HG02840 (cell line): ENCODE measurements around the gene CAMTA1.

ENCODE experiments used
- ATAC-seq: cut with Tn5 transposase; IDR thresholded peaks from one replicate; pipeline ENCODE4 v1.9.1; 2021; ENCODE audit warnings: mild to moderate bottlenecking, moderate library complexity, moderate number of reproducible peaks; ENCODE audit not compliant: unreplicated experiment, low FRiP score

The CAMTA1 gene

GRCh38 chr1:6991266-6991665 is 206.0 kb downstream of the CAMTA1 start:
- no peak for ATAC-seq

- no peak for ATAC-seq
Measured at GRCh38 chr1:6995789-6996188, 210.5 kb downstream of the CAMTA1 start.

- no peak for ATAC-seq
Measured at GRCh38 chr1:6996371-6996770, 211.1 kb downstream of the CAMTA1 start.

- no peak for ATAC-seq
Measured at GRCh38 chr1:6996866-6997265, 211.6 kb downstream of the CAMTA1 start.

- no peak for ATAC-seq
Measured at GRCh38 chr1:6998267-6998666, 213.0 kb downstream of the CAMTA1 start.

GRCh38 chr1:6999826-7000225 is 214.6 kb downstream of the CAMTA1 start:
- no peak for ATAC-seq

GRCh38 chr1:7000720-7001119 is 215.5 kb downstream of the CAMTA1 start:
- no peak for ATAC-seq

GRCh38 chr1:7002728-7003127 is 217.5 kb downstream of the CAMTA1 start:
- ATAC-seq: no peak

- ATAC-seq: no peak
Measured at GRCh38 chr1:7003676-7004075, 218.4 kb downstream of the CAMTA1 start.

GRCh38 chr1:7004181-7004580 is 218.9 kb downstream of the CAMTA1 start:
- no peak for ATAC-seq

- ATAC-seq: no peak
Measured at GRCh38 chr1:7005762-7006161, 220.5 kb downstream of the CAMTA1 start.

- no peak for ATAC-seq
Measured at GRCh38 chr1:7006996-7007871, 222.0 kb downstream of the CAMTA1 start.

- ATAC-seq: no peak
Measured at GRCh38 chr1:7007902-7008301, 222.6 kb downstream of the CAMTA1 start.

- no peak for ATAC-seq
Measured at GRCh38 chr1:7008331-7008730, 223.1 kb downstream of the CAMTA1 start.

GRCh38 chr1:7008975-7009740 is 223.9 kb downstream of the CAMTA1 start:
- no peak for ATAC-seq

- ATAC-seq: no peak
Measured at GRCh38 chr1:7009741-7010525, 224.7 kb downstream of the CAMTA1 start.

- ATAC-seq: no peak
Measured at GRCh38 chr1:7010534-7011200, 225.4 kb downstream of the CAMTA1 start.

GRCh38 chr1:7011826-7012225 is 226.6 kb downstream of the CAMTA1 start:
- no peak for ATAC-seq

GRCh38 chr1:7012461-7012924 is 227.2 kb downstream of the CAMTA1 start:
- no peak for ATAC-seq
